Ovary (tissue), 3 donors: ENCODE data around the gene LYSMD3.

Experiments
- CTCF ChIP-seq, 3 donors: fragments of 450-650 bp in 2 of 3; fragments of 200-600 bp in 1 of 3; IDR thresholded peaks; one replicate each; pipeline versions ENCODE4 v1.5.1 to v1.8.0; 2016 to 2022; ENCODE audit warnings: antibody characterized with exemption in 3 of 3, mild to moderate bottlenecking in 1 of 3
- EP300 ChIP-seq: sonication (generic); formaldehyde crosslinking; IDR thresholded peaks from one replicate; pipeline ENCODE4 v1.6.1; 2017; ENCODE audit warnings: antibody characterized with exemption
- POLR2A ChIP-seq: fragments of 450-650 bp; IDR thresholded peaks from one replicate; pipeline ENCODE4 v1.6.1; 2017; ENCODE audit warnings: antibody characterized with exemption, mild to moderate bottlenecking, moderate library complexity
- donor health status: DM: no; HTN: no; CAD: no.

GRCh38 chr5:90494043-90494442 is 35.3 kb downstream of the LYSMD3 start:
- TF ChIP-seq EP300 (no peak), CTCF (IDR thresholded peaks at IDR 0.05) (no peak), POLR2A (no peak)
